MG63 (cell line): ENCODE results near the gene KCNN3. TPM values are rescaled to one million over a fixed set of nuclear protein-coding genes. Genes with fewer than 3 reads are reported as not detected.

ENCODE experiments used
- DNase-seq: peaks from one replicate; pipeline ENCODE4 v3.0.0-alpha.2; 2020
- H3K27me3 ChIP-seq: fragments of 250-450 bp; sonication (Bioruptor Pico); 2 replicates; pipeline ENCODE4 v1.5.1; 2020; ENCODE audit warnings: mild to moderate bottlenecking, moderate library complexity
- H3K36me3 ChIP-seq: fragments of 250-450 bp; sonication (Bioruptor Pico); 2 replicates; pipeline ENCODE4 v1.5.1; 2020; ENCODE audit warnings: mild to moderate bottlenecking, moderate library complexity
- H3K4me3 ChIP-seq: fragments of 250-450 bp; sonication (Bioruptor Pico); 2 replicates; pipeline ENCODE4 v1.5.1; 2020; ENCODE audit warnings: mild to moderate bottlenecking, moderate library complexity
- H3K9me3 ChIP-seq: fragments of 250-450 bp; sonication (Bioruptor Pico); 2 replicates; pipeline ENCODE4 v1.5.1; 2020; ENCODE audit warnings: mild to moderate bottlenecking, moderate library complexity
- total RNA-seq: library from RNA; depleted of rRNA; stranded (reverse); fragments of >200 nt; shearing (Covaris generic); gene quantifications from 2 replicates; pipeline ENCODE4 v1.2.3, GENCODE V29; 2014; ENCODE audit warnings: low replicate concordance

KCNN3 gene
- total RNA-seq, 1 experiment from 2014 or later, result 1.6 TPM

- Histone ChIP-seq H3K4me3 (no peak overlapping the region), H3K9me3 (no peaks in the 10 kb centered on the region), H3K27me3 (peaks cover 30% of the 10 kb centered on the region), H3K36me3 (no peaks in the 10 kb centered on the region)
- DNase-seq, result peak; percentile 89
These were observed 2.8 kb downstream of the KCNN3 start for GRCh38 chr1:154867064-154867825.

GRCh38 chr1:154866257-154867063 is 3.6 kb downstream of the KCNN3 start:
- no peaks in the 10 kb centered on the region for H3K9me3 ChIP-seq
- DNase-seq, result no peak
- no peaks in the 10 kb centered on the region for H3K36me3 ChIP-seq
- H3K27me3 ChIP-seq, result peaks cover 30% of the 10 kb centered on the region
- H3K4me3 ChIP-seq, result no peak overlapping the region

- Histone ChIP-seq H3K36me3 (no peaks in the 10 kb centered on the region), H3K4me3 (no peak overlapping the region), H3K9me3 (no peaks in the 10 kb centered on the region), H3K27me3 (peaks cover 30% of the 10 kb centered on the region)
- DNase-seq, result no peak
These were observed 4.4 kb downstream of the KCNN3 start for GRCh38 chr1:154865442-154866256.

DNA sequence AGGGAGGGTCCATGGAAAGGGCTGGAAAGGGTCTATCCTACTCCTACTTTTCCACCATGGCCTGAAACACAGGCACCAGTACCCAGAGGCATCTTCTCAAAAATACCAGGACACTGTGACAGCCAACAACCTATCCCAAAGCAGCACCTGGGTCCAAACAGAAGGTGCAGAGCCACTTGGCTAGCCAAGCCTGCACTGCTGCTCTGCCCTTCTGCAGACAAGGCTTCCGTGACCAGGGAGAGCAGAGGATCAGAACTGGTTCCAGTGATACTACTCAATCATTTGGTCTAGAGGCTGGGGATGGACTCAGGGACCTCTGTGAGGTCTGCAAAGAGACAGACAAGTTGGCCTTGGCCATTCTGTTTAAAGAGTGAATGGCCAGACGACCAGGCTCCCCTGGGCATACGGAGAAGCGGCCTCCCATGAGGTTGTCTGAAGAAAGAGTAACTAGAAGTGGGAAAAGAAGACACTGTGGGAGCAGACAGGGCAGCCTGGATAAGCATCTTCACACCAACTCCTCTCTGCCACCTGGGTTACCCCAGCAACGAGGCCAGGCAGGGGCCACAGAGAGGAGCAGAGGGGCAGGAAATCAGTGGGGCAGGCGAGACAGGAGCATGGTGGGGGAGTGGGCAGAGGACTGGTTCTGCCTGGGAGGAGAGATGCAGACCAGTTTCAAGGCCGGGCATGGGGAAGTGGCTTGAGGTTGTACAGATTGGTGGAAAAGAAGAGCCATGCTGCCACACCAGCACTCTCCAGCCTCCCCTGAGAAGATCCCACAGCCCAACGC is 5.7 kb downstream of the KCNN3 start:
- H3K9me3 ChIP-seq, result no peaks in the 10 kb centered on the region
- H3K27me3 ChIP-seq, result peaks cover 22% of the 10 kb centered on the region
- no peak for DNase-seq
- H3K4me3 ChIP-seq, result no peak overlapping the region
- no peaks in the 10 kb centered on the region for H3K36me3 ChIP-seq

- peak; percentile 38 for DNase-seq
- no peaks in the 10 kb centered on the region for H3K9me3 ChIP-seq
- H3K36me3 ChIP-seq, result no peaks in the 10 kb centered on the region
- H3K4me3 ChIP-seq, result no peak overlapping the region
- H3K27me3 ChIP-seq, result peaks cover 14% of the 10 kb centered on the region
These were observed 6.5 kb downstream of the KCNN3 start for GRCh38 chr1:154863315-154864174.

DNA sequence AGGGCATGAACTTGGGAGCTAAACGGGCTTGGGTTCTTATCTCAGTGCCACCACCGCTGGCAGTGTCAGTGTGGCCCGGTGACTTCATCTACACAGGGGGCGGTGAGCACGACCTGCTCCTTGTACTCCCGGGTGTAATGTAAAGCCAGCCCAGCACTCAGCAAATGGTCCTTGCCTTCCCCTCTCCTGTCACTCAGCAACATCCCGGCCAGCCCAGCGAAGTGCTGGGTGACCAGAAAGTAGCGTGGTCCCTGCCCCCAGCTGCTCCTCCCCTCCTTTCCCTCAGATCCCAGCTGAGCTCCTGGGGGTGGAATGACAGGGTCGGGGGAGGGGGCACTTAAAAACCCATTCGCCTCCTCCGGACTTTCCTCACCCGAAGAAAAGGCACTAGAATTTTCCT is 7.2 kb downstream of the KCNN3 start:
- Histone ChIP-seq H3K27me3 (peaks cover 7% of the 10 kb centered on the region), H3K36me3 (no peaks in the 10 kb centered on the region), H3K9me3 (no peaks in the 10 kb centered on the region), H3K4me3 (no peak overlapping the region)
- DNase-seq, result no peak

GRCh38 chr1:154861607-154862094 is 8.4 kb downstream of the KCNN3 start:
- 0 out of 2 replicates have a peak, but pooled peaks cover under 1% of the 10 kb centered on the region for H3K27me3 ChIP-seq
- H3K36me3 ChIP-seq, result no peaks in the 10 kb centered on the region
- H3K9me3 ChIP-seq, result no peaks in the 10 kb centered on the region
- DNase-seq, result no peak
- H3K4me3 ChIP-seq, result no peak overlapping the region

DNA sequence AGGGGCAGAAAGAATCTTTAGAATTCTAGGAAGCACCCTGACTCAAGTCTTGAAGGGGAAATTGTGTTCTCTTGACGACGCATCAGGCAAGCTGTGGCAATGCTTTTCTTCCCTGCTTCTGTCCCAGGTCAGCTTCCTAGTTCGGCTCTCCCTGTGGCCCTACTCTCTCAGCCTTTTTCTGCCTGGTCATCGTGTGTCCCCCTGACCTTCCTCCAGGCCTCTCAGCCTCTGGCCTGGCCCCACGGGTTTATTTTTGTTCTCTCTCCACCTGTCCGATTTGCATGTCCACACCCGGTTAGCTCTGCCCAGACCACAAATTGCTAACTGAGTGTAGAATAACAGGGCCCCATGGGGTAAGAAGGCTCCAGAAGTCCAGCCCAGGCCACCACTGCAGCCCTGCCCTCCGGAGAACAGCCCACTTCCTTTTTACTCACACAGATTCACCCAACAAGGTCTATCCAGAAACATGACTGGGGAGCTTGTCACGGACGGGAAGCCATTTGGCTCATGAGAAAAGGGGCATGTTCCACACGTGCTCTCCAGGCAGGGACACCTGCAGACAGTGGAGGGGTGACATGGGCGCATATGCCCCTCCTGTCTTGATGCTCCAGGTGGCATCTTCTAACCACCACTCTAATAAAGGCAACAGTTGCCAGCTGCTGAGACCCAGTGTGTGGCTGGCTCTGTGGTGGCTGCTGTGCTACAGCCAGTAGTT is 9.8 kb downstream of the KCNN3 start:
- Histone ChIP-seq H3K36me3 (no peaks in the 10 kb centered on the region), H3K4me3 (no peak overlapping the region), H3K9me3 (no peaks in the 10 kb centered on the region), H3K27me3 (no peaks in the 10 kb centered on the region)
- no peak for DNase-seq

GRCh38 chr1:154859786-154860155 is 10.3 kb downstream of the KCNN3 start:
- DNase-seq, result no peak
- H3K27me3 ChIP-seq, result no peaks in the 10 kb centered on the region
- no peaks in the 10 kb centered on the region for H3K9me3 ChIP-seq
- H3K4me3 ChIP-seq, result no peak overlapping the region
- H3K36me3 ChIP-seq, result no peaks in the 10 kb centered on the region

- Histone ChIP-seq H3K36me3 (no peaks in the 10 kb centered on the region), H3K27me3 (no peaks in the 10 kb centered on the region), H3K4me3 (no peak overlapping the region), H3K9me3 (no peaks in the 10 kb centered on the region)
- no peak for DNase-seq
These were observed 10.8 kb downstream of the KCNN3 start for GRCh38 chr1:154859151-154859785.

GRCh38 chr1:154857441-154858215 is 12.5 kb downstream of the KCNN3 start:
- no peak for DNase-seq
- H3K27me3 ChIP-seq, result no peaks in the 10 kb centered on the region

DNA sequence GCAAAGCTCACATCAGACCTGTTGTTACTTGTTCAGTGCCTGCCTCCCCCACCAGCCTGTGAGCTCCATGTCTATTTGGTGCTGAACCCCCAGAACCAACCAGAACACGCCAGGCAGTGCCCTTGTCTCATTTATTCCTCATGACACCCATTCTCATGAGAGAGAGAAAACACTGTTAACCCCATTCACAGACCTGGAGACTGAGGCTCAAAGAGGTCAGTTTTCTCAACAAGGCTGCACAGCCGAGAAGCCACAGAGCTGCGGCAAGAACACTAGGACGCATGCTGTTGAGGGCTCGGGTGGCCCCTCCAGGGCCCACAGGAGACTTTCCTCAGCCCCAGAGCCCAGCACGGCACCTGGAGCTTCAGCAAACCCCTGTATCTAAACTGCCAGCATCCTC is 13.1 kb downstream of the KCNN3 start:
- H3K4me3 ChIP-seq, result no peak overlapping the region
- no peaks in the 10 kb centered on the region for H3K36me3 ChIP-seq
- H3K9me3 ChIP-seq, result no peaks in the 10 kb centered on the region
- H3K27me3 ChIP-seq, result no peaks in the 10 kb centered on the region
- no peak for DNase-seq

More at GRCh38 chr1:154857441-154858215, 12.5 kb downstream of the KCNN3 start:
- H3K4me3 ChIP-seq, result no peak overlapping the region
- H3K9me3 ChIP-seq, result no peaks in the 10 kb centered on the region
- H3K36me3 ChIP-seq, result no peaks in the 10 kb centered on the region

- Histone ChIP-seq H3K4me3 (no peak overlapping the region), H3K36me3 (no peaks in the 10 kb centered on the region), H3K27me3 (no peaks in the 10 kb centered on the region), H3K9me3 (no peaks in the 10 kb centered on the region)
- DNase-seq, result no peak
These were observed 13.5 kb downstream of the KCNN3 start for GRCh38 chr1:154856544-154856943.

GRCh38 chr1:154856049-154856448 is 14.0 kb downstream of the KCNN3 start:
- H3K4me3 ChIP-seq, result no peak overlapping the region
- H3K9me3 ChIP-seq, result no peaks in the 10 kb centered on the region
- H3K27me3 ChIP-seq, result no peaks in the 10 kb centered on the region
- DNase-seq, result no peak
- H3K36me3 ChIP-seq, result no peaks in the 10 kb centered on the region
